GM18508 (cell line): ENCODE measurements around the gene MEPE.

Experiments used
- ATAC-seq: cut with Tn5 transposase; IDR thresholded peaks from one replicate; pipeline ENCODE4 v1.9.1; 2021; ENCODE audit warnings: moderate number of reproducible peaks; ENCODE audit not compliant: insufficient read depth, unreplicated experiment

The MEPE gene, protein sequence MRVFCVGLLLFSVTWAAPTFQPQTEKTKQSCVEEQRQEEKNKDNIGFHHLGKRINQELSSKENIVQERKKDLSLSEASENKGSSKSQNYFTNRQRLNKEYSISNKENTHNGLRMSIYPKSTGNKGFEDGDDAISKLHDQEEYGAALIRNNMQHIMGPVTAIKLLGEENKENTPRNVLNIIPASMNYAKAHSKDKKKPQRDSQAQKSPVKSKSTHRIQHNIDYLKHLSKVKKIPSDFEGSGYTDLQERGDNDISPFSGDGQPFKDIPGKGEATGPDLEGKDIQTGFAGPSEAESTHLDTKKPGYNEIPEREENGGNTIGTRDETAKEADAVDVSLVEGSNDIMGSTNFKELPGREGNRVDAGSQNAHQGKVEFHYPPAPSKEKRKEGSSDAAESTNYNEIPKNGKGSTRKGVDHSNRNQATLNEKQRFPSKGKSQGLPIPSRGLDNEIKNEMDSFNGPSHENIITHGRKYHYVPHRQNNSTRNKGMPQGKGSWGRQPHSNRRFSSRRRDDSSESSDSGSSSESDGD

DNA sequence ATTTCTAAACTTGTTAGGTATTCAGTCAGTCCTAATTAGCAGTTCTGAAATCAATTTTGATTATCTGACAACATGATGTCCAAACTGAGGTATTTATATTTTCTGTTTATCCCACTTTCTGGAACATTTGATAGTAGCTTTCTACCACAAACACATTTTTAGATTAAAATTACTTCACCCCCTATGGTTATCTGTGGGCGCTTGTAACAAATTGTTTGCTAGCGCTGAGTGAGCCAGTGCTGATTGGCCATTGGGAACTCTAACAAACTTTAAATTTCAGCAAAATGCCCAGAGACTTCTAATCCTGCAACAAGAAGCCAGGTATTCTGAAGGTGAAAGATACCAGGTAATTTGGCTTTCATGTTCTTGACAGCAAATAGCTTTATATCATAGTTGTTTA is at the start of gene MEPE:
Gene MEPE, plus strand, starts transcription at position 301 of the 400 bp plus-strand sequence. CDS start 1,746 bp downstream, outside the sequence.
- ATAC-seq = no peak

DNA sequence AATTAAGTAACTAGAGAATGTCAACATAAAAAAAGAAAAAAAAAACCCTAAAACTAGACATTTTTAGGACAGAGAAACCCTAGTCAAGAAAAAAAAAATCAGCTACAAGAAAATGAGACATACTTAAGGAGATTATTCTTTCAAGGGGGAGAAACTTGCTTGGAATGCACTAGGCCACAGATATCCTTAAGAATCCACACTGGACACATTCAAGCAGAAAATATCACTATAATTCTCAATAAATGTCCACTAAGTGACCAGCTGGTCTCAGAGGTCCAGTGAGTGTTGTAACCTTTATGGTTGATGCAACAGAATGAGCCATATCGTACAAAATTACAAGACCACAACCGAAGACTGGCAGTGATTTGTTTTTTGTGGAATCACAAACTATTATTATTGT is 49.0 kb upstream of the MEPE start:
- ATAC-seq = no peak

DNA sequence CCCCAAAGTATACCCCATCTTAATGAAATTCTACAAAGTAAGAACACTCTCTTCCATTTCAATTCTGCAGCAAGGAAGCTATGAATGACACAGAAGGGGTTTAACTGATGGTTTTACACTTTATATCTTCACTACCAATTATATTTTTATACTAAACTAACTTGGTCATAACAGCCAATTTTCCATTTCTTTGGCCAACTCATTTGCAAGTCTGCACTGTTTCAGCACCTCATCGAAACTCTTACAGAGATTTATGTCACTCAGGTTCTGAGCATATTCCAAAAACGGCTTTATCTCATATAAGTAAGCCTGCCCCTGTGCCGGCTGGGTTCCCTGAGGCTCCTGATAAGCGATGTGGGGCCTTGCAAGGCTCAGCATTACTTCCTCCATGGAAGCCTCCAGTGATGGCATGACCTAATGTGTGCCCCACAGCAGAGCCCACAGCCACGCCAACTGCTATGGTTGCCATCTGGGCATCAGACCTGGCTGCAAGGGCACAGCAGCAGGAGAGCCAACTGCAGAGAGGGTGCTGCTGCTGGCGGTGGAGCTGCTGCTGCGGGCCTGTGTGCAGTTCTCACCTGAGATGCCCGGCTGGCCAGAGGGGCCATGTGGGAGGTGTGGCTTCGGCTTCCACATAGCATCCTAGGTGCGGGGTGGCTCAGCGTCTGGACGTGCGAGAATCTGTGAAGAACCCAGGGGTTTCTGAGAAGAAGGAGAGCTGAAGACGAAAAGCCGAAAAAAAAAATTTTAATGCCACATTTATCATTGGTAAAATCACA is 46.8 kb upstream of the MEPE start:
- ATAC-seq = no peak

DNA sequence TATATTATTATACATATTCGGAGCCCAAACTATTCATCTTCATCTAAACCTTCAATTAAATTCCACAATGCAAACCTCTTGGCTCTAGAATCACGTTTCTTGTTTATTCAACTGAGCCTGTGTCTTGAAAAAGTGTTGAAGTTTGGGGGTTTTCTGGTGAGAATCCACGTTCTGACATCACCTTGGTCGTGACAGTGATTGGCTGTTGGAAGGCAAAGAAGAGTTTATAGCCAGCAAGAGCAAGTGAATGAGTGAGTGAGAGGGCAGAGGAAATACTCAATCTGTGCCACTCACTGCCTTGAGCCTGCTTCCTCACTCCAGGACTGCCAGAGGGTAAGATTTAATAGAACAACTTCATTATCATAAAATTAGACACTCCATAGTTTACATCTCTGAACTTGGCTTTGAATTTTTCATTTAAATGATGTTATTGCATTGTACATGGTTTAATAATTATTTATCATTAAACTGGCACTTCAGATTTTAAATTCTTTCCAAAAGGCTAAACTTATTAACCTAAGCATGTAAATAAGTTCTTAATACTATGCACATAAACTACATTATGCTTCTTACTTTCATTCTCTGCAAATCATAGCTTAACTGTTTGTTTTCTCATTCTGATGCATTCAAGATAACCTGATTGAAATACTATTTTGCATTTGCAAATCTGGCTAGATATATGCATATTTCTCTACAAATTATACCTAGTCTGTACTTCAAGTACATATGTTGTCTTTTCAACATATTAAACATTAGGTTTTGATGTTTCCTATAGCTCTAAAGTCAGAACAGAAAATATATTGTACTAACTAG is 33.3 kb upstream of the MEPE start, which contains the start of gene IBSP:
Gene IBSP, plus strand, starts transcription at position 254 of the 813 bp plus-strand sequence. CDS start 2,808 bp downstream, outside the sequence.
- ATAC-seq = no peak

DNA sequence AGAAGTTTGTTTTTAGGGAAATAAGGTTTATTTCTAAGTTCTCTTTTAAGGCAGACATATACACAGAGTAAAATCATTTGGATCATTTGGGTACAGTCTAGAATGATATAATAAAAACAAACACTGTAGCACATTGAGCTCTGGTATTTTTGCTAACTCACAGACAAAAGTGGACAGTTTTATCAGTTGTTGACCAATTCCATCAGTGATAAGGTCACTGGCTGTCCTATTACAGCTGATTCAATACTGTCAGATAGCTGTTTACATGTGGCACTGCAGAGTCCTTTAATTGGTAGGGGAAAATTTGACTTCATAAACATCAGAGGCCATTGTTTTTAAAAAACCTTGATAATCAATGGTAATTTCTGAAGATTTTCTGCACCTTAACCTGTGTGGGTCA is 29.9 kb upstream of the MEPE start:
- no peak for ATAC-seq

DNA sequence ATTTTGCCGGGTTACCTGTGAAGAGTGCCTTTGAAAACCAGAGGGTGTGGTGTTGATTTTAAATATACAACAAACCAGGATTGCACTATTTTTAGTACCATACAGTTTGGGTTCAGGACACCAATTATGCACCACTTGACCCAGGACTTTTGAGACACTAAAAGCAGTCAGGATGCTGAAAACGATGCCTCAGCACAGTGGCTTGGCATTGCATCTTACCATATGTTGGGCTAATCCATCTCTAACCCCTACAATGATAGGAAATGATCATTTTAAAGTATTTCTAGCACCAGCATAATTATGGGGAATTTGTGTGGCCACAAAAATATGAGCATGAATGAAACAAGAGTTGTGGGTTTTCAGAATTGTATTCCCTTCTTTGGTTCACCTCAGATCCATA is 29.3 kb upstream of the MEPE start:
- ATAC-seq = no peak

DNA sequence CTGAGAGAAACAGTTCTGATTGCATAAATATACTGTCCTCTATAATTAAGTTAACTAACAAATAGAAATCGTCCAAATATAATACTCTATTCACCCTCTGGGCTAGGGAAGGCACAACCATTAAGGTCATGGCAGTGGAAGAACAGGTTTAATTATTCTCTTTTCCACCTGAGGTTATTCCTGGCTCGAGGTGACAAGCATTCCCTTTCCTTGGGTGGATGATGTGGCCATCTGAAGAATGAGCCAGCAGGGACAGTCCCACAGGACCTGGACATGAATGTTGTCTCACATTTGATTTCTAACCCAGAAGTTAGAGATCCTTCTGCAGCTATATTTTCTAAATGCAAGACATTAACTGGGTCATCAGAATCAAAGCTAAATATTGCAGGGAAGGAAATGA is 27.9 kb upstream of the MEPE start:
- no peak for ATAC-seq

DNA sequence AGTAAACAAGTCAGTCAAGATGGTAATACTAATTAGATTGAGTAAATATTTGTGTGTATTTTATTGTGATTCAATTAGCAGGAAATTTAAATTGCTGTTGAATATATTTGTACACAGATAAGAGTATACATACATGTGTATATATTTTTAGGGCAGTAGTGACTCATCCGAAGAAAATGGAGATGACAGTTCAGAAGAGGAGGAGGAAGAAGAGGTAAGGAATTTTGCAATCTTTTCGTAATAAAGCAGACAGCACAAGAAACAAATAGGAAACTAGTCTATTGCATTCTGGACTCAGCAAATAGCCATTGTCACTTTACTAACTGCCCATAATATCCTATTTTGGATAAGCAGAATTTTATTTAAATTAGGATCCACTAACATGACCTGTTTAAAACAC is 26.8 kb upstream of the MEPE start:
- no peak for ATAC-seq

DNA sequence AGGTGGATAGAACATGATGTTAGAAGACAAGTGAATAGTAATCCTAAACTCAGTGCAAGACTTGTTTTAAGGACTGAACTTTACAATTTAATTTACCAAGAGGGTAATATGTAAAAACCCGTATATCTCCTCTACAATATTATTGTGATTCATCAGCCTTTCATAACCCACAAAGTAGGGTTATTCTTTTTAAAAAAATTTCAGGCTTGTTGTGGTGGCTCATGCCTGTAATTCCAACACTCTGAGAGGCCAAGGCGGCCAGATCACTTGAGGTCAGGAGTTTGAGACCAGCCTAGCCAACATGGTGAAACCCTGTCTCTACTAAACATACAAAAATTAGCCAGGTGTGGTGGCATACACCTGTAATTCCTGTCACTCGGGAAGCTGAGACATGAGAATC is 26.2 kb upstream of the MEPE start:
- no peak for ATAC-seq

DNA sequence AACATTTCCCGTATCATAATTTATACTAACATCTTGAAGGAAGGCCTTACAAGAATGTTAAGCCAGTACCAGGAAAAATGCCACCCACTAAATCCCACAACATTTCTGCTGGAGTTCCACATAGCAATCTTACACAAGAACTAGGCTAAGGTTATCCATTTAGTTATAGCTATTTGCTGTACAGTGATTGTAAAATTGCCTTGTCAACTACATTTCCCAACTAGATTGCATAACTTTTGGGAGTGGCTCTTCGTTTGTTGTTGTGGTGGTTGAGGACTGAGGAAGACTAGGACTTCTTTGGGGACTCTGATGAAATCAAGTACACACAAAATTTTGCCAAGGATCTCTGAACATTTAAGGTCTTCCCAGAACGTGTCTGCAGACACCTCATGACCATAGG is 25.4 kb upstream of the MEPE start:
- no peak for ATAC-seq

DNA sequence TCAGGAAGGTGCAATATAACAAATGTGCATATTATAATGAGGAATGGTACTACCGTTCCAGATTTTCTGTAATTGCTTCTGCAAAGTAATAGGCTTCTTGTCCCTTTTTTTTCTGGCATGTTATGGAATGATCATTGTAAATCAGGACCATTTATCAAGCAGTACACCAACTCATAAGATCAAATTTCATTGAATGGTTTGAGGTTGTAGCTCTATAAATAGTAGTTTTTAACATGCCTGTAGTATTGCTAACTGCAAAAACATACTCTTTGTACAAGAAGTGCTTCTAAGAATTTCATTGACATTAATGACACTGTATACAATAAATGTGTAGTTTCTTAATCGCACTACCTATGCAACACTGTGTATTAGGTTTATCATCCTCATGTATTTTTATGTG is 20.8 kb upstream of the MEPE start:
- no peak for ATAC-seq

DNA sequence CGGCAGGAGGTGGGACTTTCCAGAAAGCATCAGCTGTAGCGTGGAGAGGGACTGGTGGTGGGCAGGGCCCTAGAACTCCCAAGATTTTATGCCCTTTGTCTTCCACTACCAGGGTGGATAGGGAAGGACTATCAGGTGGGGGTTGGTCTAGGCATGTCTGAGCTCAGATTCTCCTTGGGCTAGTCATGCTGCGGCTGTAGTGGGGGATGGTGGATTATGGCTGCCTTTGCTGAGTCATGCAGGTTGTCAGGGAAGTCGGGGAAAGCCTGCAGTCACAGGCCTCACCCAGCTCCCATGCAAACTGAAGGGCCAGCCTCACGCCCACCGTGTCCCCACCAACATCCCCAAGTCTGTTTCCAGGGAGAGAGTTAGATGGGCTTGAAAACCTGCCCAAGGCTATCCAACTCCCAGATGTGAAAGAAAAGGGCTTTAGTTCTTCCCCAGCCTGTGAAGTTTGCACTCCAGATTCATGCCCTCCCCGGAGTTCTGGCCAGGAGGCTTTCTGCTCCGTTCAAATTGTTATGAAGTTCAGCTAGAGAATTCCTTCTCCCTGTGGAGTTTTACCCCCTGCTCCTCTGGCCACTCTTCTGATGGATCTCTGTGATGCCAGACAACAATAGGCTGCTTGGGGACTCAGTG is 13.4 kb upstream of the MEPE start:
- no peak for ATAC-seq

DNA sequence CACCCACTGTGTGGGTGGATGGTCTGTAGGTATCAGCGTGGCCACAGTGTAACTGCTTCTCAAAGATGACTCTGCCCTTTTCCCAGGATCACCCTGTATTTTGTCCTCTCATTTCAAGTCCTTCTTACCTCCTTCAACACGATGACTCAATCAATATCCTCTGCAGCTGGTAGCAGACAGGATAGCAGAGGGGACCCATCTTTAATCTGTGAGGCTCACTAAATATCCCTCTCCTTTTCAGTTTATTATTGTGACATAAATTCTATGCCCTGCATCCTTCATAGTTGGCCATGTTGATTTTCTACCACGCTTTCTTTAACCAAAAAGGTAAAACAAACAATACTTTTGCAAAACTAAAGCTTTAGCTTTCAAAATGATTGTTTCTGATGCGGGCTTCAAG is 9.6 kb upstream of the MEPE start:
- no peak for ATAC-seq

DNA sequence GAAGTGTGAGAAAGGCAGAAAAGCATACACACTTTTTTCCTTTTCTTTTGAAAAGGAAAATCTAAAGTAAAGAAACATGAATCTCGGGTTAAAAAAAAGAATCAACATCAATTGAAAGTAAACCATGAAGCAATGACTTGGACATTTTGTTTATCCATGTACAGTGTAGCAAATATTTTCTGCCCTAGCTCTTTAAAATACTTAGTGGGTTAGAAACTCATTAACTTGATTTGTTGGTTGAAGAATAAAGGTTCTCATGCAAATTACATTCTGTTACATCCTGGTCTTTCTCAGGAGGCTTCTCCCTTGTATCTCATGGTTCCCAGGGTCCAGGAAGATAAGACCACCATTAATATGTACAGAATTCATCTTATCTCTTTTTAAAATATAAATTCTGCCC is 9.0 kb upstream of the MEPE start:
- ATAC-seq = no peak

DNA sequence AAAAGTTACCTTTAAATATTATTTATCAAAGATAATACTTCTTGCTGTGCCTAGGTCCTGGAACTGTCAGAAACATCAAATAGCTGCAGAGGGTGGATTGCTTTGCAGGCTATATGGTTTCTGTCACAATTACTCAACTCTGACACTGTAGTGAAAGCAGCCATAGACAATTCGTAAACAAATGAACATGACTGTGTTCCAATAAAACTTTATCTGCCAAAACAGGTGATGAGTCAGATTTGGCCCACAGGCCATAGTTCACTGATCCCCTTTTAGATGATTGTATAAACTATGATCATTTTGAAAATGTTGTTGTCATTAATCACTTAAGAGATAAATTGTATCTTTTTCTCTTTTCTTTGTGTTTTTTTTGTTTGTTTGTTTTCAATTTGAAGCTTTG is 8.4 kb upstream of the MEPE start:
- ATAC-seq = no peak

DNA sequence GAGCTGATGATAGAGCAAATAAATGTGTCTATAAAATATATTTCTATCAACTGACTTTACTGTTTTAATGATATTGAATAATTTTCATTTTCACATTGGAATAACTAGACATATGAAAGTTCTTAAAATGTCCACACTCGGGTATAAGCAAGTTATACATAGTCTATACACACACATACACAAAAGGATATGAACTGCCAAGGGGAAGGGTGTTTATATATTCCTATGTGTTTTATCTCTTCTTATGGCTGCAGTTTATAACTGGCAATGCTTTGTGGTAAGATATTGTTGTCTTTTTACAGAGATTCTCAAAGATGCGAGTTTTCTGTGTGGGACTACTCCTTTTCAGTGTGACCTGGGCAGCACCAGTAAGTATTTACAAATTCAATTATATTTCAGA is 1.6 kb downstream of the MEPE start:
- ATAC-seq = no peak

DNA sequence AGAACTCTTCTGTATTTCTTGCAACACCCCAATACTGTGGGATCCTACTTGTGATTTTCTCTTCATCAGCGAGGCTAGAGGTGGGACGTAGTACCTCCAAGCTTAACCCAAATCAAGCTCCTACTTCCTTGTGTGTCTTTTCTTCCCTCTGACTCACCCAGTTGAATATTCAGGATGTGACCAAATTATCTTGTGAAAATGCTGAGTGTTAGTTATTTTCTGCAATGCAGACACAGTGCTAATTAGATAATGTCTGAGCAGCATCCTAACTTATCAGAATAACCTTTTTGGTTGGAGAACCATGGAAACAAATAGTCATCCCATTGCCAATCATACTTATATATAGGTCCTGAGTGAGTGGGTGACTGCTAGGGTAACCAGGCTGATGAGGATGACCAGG is 2.4 kb downstream of the MEPE start:
- no peak for ATAC-seq

DNA sequence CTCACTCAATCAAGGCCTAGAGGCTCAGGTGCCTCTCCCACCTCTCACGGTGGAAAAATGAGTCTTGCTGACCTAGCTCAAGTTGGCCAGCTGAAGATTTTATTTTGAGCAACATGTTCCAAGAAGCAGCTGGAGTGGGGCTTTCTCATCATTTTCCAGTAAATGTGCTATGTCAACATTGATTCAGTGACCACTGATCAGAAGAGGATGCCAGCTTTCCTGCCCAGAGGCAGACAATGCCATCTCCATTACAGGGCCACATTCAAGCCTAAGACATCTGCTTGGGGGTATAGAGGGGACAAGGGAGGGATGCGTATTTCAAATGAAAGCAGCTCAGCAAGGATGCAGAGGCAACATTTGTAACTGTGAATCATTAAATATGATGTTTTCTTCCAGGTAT is 3.0 kb downstream of the MEPE start:
- ATAC-seq = no peak

DNA sequence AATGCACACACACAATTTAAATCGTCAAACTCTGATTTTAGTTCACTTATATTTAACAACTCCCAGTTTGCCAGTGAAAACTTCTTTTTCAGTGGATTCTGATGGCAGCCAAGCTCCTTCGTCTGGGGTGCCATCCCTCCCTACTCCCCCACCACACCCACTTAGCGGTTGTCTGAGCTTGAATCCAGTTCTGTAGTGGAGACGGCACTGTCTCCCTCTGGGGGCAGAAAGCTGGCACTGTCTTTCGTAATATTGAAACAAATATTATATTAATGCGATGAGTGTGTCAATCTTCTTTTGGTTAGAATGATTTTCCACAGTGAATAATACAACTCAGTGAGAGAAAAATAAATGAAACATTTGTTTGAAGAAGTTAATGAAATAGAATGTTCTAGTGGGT is 5.4 kb downstream of the MEPE start:
- no peak for ATAC-seq
